Right lobe of liver (tissue), 4 donors: ENCODE measurements around the gene AKAP11.

Experiments
- CTCF ChIP-seq, 4 donors: fragments of 200-600 bp in 3 of 4; fragments of 450-650 bp in 1 of 4; IDR thresholded peaks; one replicate each; pipeline versions ENCODE4 v1.5.1 to v1.8.0; 2016 to 2022; ENCODE audit warnings: antibody characterized with exemption in 4 of 4, mild to moderate bottlenecking in 2 of 4
- POLR2A ChIP-seq: fragments of 450-650 bp; IDR thresholded peaks from one replicate; pipeline ENCODE4 v1.6.1; 2017; ENCODE audit warnings: antibody characterized with exemption, mild to moderate bottlenecking
- donor health status: DM: no; HTN: no; CAD: no.
- donor health status: DM: no; HTN: no; CAD: no.
- donor health status: DM: no; HTN: yes; CAD: no.

- TF ChIP-seq CTCF (IDR thresholded peaks at IDR 0.05) (no peak), POLR2A (no peak)
Measured at GRCh38 chr13:42318570-42318969, 46.6 kb downstream of the AKAP11 start.
